EH (cell line): Measurements from ENCODE around the gene ATG9B.

ENCODE experiments used
- DNase-seq: peaks from one replicate; pipeline ENCODE4 v3.0.0-alpha.2; 2015; ENCODE audit warnings: low read depth

ATG9B gene

DNA sequence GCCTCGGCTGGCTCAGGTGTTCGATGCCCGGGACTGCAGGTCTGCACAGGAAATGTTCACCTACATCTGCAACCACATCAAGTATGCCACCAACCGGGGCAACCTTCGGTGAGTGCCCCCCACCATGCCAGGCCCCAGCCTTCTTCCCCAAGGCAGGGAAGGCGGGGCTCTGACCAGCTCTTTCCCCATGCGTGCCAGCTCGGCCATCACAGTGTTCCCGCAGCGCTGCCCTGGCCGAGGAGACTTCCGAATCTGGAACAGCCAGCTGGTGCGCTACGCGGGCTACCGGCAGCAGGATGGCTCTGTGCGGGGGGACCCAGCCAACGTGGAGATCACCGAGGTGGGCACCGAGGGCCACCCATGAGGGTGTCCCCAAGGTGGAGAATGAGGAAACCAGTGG lies 26.0 kb downstream of the ATG9B start:
- no peak for DNase-seq

DNA sequence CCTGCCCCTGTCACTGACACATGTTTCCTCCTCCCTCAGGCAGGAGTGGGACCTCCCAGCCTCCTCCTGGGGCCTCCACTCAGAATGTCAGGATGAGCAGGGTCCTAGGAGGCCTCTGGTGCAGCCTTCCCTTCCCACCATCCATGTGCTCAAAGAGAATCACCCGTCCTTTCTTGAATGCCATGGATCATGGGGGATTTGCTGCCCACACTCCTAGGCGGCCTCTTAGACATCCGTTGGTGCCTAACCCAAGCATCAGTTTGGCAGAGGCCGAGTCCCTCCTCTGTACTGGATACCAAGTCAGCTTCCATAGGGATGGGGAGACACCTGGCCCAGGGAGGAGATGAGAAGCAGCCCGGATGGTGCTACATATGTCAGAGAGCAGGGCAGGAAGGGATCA lies 26.5 kb downstream of the ATG9B start:
- no peak for DNase-seq

DNA sequence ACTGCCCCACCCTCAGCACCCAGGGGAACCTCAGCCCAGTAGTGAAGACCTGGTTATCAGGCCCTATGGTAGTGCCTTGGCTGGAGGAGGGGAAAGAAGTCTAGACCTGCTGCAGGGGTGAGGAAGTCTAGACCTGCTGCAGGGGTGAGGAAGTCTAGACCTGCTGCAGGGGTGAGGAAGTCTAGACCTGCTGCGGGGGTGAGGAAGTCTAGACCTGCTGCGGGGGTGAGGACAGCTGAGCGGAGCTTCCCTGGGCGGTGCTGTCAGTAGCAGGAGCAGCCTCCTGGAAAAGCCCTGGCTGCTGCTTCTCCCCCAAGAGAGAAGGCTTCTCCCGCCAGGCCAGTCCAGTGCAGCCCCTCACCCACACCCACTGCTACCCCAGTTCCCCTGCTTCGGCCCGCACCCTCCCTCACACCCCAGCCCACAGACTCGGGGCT lies 27.2 kb downstream of the ATG9B start:
- DNase-seq, result no peak

DNA sequence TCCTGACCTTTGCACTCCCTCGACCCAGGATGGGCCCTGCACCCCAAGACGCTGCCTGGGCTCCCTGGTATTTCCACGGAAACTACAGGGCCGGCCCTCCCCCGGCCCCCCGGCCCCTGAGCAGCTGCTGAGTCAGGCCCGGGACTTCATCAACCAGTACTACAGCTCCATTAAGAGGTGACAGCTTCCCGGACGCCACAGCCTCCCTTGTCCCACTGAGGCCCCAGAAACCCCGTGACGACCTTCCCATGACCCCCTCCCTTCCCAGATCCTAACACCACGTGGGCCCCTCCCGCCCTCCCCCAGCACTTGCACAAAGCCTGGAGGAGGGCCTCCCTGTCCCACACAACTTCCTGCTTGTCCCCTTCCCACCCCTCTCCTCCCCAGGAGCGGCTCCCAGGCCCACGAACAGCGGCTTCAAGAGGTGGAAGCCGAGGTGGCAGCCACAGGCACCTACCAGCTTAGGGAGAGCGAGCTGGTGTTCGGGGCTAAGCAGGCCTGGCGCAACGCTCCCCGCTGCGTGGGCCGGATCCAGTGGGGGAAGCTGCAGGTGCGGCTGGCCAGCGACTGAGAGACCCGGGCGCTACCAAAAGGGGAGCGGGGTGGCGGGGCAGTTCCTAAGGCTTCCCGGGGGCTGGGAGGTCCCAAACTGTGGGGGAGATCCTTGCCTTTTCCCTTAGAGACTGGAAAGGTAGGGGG lies 27.8 kb downstream of the ATG9B start:
- no peak for DNase-seq

DNA sequence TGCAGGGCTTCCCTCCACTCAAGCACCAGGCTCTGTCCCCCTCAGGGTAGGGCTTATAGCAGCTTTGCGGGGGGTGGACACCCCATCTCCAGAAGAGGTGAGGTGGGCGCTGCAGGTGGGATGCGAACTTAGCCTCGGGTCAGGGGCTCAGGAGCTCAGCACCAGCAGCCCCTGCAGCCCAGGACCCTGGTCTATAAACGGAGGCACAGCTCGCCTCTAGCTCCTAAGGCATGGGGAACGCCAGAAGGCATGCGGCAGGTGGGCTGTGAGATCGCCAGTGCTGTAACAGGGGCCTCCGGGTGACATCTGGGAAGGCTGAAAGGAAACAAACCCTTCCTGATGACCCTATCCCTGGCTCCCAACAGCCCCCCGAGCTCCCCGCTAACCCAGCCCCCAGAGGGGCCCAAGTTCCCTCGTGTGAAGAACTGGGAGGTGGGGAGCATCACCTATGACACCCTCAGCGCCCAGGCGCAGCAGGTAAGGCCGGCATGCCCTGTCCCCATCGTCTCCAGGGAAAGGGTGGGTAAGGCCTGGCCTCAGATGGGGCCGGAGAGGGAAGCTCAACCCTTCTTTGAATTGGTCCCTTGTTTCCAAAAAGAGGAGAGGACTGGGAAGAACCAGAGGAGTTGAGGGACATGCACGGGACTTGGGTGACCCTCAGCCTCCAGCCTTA lies 29.3 kb downstream of the ATG9B start:
- no peak for DNase-seq

DNA sequence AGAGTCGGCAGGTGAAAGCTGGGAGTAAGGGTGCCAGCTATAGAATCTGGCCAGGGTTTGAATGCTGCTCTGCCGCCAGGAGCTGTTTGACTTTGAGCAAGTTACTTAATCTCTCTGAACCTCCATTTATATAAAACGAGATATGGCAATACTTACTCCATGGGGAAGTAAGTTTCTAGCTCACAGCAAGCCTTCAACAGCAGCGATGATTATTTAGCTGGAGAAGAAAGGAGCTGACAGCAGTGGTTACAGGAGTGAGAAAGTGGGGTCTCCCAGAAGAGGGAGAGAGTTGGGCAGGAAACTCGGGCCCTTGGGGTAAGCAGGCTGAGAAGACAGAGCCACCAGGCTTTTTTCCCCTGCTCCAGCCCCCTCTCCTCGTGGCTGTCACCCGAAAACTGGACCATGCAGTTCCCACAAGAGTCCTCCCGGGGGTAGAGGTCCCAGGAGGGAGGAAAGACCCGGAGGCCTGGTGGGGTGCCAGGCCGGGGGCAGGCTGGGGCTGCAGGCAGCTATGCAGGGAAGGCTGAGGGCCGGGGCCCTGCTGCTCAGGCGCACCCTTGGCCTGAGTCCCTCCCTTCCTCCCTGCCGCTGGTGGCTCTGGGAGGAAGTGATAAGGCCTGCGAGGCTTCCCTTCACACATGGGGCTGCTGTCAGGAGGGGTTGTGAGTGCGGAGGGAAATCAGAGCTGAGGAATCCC lies 30.0 kb downstream of the ATG9B start:
- DNase-seq, result no peak

DNA sequence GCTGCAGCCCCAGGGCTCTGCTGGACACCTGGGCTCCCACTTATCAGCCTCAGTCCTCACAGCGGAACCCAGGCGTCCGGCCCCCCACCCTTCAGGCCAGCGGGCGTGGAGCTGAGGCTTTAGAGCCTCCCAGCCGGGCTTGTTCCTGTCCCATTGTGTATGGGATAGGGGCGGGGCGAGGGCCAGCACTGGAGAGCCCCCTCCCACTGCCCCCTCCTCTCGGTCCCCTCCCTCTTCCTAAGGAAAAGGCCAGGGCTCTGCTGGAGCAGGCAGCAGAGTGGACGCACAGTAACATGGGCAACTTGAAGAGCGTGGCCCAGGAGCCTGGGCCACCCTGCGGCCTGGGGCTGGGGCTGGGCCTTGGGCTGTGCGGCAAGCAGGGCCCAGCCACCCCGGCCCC lies 30.8 kb downstream of the ATG9B start:
- no peak for DNase-seq

DNA sequence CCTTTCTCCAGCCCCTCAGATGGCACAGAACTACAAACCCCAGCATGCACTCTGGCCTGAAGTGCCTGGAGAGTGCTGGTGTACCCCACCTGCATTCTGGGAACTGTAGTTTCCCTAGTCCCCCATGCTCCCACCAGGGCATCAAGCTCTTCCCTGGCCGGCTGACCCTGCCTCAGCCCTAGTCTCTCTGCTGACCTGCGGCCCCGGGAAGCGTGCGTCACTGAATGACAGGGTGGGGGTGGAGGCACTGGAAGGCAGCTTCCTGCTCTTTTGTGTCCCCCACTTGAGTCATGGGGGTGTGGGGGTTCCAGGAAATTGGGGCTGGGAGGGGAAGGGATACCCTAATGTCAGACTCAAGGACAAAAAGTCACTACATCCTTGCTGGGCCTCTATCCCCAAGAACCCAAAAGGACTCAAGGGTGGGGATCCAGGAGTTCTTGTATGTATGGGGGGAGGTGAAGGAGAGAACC lies 31.4 kb downstream of the ATG9B start:
- DNase-seq, result peak; percentile 47

DNA sequence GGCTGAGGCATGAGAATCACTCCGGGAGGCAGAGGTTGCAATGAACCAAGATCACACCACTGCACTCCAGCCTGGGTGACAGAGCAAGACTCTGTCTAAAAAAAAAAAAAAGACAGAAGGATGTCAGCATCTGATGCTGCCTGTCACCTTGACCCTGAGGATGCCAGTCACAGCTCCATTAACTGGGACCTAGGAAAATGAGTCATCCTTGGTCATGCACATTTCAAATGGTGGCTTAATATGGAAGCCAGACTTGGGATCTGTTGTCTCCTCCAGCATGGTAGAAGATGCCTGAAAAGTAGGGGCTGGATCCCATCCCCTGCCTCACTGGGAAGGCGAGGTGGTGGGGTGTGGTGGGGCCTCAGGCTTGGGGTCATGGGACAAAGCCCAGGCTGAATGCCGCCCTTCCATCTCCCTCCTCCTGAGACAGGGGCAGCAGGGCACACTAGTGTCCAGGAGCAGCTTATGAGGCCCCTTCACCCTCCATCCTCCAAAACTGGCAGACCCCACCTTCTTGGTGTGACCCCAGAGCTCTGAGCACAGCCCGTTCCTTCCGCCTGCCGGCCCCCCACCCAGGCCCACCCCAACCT lies 32.1 kb downstream of the ATG9B start:
- no peak for DNase-seq

DNA sequence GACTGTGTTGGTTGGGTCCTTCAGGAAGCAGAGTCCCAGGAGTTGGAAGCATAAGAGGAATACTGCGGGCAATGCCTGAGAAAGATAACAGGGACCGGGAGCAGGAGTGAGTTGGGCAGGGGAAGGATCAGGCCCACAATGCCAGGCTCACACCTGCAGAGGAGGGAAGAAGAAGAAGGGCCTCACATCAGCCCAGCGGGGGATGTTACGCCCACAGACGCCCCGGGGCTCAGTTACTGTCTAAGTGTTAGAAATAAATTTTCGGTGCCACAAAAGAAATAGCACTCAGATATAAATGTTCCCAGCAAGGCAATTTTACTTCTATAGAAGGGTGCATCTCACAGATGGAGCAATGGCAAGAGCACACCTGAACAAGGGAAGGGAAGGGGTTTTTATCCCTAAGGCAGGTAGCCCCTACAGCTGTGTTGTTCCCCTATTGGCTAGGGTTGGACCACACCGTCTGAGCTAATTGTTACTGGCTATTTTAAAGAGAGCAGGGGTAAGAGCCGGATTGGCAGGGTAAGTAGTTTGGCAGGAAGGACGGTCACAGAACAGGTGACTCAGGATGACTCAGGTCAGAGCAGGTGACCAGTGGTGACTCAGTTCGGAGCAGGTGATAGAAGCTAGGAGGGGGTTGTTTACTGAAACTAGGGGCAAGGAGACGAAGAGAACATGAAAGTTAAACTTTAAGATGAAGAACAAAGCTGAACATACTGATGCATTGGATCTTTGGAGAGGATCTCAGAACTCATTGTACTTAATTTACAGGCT lies 33.7 kb downstream of the ATG9B start, which contains the start of gene NOS3:
TSS of gene NOS3 (plus strand) at position 602 of the 771 bp plus-strand sequence. CDS start 2,787 bp downstream, outside the sequence.
- DNase-seq, result no peak

DNA sequence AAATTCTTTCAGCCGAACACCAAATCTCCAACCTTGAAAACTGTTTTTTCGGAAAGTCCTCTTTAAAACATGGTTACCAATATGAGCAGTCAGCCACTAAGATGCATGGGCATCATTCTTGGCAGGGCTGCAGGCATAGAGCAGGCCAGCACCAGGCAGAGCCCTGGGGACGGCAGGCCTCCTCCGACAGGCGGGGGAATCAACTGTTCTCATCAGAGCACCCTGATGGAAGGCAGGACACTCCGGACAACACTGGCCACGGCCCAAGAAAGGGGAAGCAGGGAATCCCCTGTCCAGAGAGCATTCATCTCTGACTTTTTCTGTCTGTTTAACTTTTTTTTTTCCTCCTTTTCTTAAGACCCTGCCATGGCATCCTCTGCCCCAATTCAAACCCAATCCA lies 34.8 kb downstream of the ATG9B start:
- no peak for DNase-seq

DNA sequence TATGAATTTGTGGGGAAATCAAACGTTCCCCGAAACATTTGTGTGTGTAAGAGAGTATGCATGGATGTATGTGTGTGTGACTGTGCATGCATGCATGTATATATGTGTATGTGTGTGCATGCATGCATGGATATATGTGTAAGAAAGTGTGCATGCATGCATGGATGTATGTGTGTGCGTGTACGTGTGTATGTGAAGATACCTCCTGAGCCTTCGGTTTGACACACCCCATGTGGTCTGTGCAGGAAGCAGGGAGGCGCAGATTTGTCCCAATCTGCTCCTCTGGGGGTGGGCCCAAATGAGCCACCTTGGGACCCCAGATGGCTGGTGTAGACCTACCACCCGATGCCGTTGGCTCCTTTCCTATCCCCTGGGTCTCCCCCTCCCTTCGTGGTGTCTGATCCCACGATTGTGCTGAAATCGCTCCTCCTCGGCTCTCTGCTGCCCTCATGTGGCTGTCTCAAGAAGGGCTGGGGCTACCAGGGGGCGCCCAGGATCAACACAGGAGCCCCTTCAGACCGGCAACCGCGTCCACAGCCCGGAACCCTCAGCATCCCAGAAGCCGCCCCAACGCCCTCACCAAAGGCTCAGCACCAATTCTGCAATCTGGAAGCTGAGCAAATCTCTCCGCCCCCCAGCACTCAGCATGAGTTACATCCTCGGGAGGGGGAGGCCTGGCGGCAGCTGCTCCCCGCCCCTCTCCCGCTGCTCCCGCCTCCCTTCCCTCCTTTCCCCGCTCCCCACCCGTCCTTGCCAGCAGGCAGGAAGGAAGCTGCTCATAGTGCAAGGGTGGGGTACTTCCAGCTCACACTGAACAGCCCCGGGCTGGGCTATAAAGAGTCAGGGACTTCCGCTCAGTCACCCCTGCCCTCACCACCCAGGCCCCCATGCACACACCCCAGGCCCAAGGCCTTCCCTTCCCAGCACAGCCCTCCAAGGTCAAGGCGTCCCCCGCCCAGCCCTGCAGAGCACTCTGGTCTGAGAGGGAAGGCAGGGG lies 35.8 kb downstream of the ATG9B start:
- DNase-seq, result peak; percentile 44

DNA sequence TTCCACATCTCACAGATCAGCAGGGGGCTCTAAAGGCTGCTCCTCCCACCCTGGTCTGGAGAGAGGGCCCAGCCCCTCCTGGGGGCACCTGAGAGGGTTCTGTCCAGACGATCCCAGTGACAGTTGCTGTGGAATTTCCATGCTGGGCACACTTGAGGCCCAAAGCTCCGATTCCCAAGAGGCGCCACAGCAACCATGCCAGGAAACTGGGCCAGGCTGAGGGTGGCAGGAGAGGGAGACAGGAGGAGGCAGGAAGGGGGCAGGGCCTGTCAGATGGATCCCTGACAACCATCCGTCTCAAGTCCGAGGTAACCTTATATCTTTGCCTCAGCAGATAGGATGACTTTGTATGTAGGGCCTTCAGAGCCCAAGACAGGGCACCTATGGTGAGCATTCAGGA lies 37.7 kb downstream of the ATG9B start:
- no peak for DNase-seq

DNA sequence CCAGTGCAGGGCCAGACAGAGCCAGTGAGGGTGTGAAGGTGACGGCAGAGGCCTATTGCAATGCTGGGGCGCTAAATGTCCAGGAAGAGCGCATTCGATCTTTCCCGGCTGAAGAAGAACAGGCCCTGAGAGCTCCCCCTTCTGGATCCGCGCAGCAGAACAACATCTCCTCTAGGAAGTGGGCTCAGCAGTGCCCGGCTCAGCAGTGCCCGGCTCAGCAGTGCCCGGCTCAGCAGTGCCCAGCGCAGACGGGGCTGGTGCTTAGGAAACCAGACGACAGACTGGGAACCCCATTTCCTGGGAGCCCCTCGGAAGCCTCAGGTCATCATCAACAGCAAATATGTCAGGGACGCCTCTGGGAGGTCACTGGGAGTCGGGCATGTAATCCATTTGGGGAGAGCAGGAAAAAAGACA lies 38.2 kb downstream of the ATG9B start:
- DNase-seq, result peak; percentile 58

DNA sequence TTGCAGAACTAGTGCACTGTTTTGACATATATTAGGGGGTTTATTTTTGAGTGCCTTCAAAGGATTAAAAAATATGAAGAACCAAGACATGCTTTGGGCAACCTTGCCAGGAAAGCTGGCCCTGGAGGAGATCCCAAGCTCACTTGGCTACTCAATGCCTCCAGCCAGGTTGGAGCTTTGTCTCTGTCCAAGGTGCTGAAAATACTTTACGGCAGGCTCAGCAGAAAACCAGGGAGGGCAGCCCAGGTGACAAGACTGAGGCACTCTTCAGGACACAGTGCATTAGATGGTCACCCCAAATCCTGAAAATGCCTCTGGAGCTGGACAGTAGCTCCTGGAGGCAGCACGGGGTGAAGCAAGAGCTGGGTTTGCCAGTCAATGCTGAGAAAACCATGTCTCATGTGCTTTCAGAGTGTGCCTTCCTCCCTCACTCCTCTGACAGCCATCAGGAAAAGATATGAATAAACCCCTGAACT lies 40.4 kb downstream of the ATG9B start:
- peak; percentile 49 for DNase-seq

DNA sequence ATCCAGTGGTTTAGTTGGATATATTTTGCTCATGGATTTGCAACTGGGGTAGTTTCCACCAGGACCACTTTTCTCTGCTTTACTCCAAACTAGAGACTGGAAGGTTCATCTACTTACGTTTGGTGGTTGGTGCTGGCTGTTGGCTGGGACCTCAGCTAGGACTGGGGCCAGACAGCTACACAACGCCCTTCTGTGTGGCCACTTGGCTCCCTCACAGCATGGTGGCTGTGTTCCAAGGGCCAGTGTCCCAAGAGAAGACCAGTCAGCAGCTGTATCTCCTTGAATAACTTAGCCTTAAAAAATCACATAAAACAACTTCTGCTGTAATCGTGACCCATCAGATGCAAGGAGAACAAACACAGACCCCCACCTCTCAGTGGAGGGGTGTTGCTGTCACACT lies 41.9 kb downstream of the ATG9B start:
- no peak for DNase-seq

DNA sequence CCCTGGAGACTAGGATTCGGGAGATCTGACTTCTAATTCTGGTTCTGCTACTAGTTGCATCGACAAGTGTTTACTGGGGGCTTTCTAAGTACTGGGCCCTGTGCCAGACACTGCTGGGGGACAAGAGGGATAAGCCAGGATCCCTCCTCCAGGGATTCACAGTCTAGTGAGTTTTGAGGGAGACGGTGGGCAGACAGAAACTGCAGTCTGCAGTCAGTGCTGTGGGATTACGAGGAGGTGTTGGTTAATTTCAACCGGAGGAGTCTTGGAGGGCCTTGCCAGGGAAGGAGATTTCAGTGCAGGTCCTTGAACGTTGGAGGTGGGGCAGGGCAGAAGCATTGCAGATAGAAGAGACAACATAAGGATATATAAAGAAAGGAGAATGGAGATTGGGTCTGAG lies 42.6 kb downstream of the ATG9B start:
- no peak for DNase-seq

DNA sequence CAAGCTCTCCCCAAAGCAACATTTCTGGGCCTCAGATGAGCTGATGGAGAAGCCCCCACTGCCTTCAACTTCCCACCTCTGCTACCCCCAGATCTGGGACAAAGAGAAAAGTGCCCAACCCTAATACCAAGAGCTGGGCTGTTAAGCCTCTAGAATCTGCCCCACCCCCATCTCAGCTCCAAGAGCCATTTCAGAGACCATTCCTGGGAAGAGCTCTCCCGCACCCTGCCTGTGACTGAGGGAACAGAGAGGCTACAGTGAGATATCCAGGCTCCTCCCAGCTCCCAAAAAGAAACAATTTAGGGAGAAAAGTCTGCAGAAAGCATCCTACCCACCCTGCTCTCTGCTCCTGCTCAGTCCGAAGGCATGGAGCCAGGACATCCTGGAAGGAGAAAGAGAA lies 43.6 kb downstream of the ATG9B start:
- DNase-seq, result no peak

DNA sequence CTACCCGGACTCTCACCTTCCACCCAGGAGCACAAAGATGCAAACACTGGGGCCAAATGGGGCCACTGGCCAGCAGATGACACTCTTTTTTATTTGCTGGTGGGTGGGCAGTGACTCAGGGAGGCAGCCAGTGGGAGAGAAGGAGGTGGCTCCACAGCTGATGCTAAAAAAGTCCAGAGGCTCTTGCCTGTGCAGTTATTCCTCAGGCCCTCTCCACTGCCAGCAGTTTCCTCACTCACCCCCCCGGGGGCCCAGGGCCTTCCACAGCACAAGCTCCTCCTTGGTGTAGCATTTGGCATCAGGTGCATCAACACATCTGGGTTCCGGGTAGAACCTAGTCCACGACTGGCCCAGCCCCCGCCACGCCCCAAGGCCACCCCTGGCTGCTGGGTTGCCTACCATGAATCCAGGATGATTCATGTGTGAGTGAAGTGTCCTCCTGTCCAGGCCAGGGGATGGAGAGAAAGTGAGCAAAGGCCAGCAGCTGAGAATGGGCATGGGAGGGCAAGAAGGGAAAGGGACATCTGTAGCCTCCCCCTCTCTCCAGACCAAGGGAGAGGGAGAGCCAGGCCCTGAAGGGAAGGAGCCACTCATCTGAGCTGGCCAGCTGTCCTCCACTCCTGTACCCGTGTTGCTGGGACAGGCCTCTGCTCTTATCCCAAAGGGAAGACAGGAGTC lies 44.4 kb downstream of the ATG9B start:
- no peak for DNase-seq
